Measurements from ENCODE around the gene ITM2C. TPM values are rescaled to one million over a fixed set of nuclear protein-coding genes. Genes with fewer than 3 reads are reported as not detected.

ITM2C gene
- total and polyA plus RNA-seq, 2 donors (not counting 1 experiment from before 2014, with no cell fraction given): 36.9 to 62.8 TPM

GRCh38 chr2:230819433-230819832, 45.3 kb upstream of the ITM2C start:
- H3K36me3 ChIP-seq (replicated peaks in 1 of 2; ENCODE audit: control extremely low read depth in 1 of 2, control insufficient read depth in 1 of 2, extremely low read depth in 1 of 2, insufficient read depth in 2 of 2, low read length in 1 of 2): peaks cover 0 to 53% of the 10 kb centered on the region in 2 experiments
- no peak overlapping the region for H3K4me3 ChIP-seq (ENCODE audit: control extremely low read depth in 1 of 5, extremely low read depth in 1 of 5, insufficient read depth in 1 of 5, low read depth in 2 of 5, low read length in 4 of 5)
- no peaks in the 10 kb centered on the region for H3K9me3 ChIP-seq (ENCODE audit: control extremely low read depth in 1 of 3, control insufficient read depth in 2 of 3, insufficient read depth in 1 of 3, low read length in 2 of 3)
- no peak overlapping the region for H3K27ac Mint-ChIP-seq
- DNase-seq (no peak), ATAC-seq (ENCODE audit: low read depth) (no peak)
- intact Hi-C loops (cut with micrococcal nuclease): no loop called here
- CTCF ChIA-PET: interaction anchor here (0.6 to 2.5 kb wide), 7 partner anchors 11 to 668 kb away, joined by 3 to 10 read pairs (median 3); no protein-coding TSS in a partner anchor
- H4K20me1 ChIP-seq (ENCODE audit: control insufficient read depth, insufficient read depth, low read length, poor library complexity, severe bottlenecking): no peaks in the 10 kb centered on the region
- H3K27me3 ChIP-seq (replicated peaks in 1 of 4; ENCODE audit: control extremely low read depth in 1 of 4, control insufficient read depth in 3 of 4, insufficient read depth in 4 of 4, low read length in 3 of 4): no peaks in the 10 kb centered on the region
- no peak overlapping the region for H2AFZ ChIP-seq (ENCODE audit: insufficient read depth, low read depth, low read length, poor library complexity, severe bottlenecking)
- H3K9me3 Mint-ChIP-seq (ENCODE audit: insufficient read depth): no peaks in the 10 kb centered on the region
- H3K27me3 Mint-ChIP-seq: peaks cover under 1% of the 10 kb centered on the region
- no peak overlapping the region for H3K4me2 ChIP-seq (replicated peaks; ENCODE audit: low read depth, low read length, poor library complexity, severe bottlenecking)
- TF ChIP-seq EZH2 (IDR thresholded peaks at IDR 0.05; ENCODE audit: borderline replicate concordance, insufficient read depth, low read depth, low read length, poor library complexity, severe bottlenecking) (no peak), CTCF (IDR thresholded peaks at IDR 0.05) (no peak)
- no CpG with 5 or more reads among the region's 1 CpG for WGBS (ENCODE audit: insufficient coverage)
- peaks cover 2 to 3% of the 10 kb centered on the region in 2 donors for H3K4me1 ChIP-seq (ENCODE audit: control insufficient read depth in 2 of 2, insufficient read depth in 2 of 2, low read length in 2 of 2)
- POLR2A ChIA-PET: no interaction called here
- no peak overlapping the region for H3K27ac ChIP-seq (ENCODE audit: low read length in 2 of 2)
- no peak overlapping the region for H3K4me3 Mint-ChIP-seq
- H3K4me1 Mint-ChIP-seq: peaks cover 1% of the 10 kb centered on the region
- no peaks in the 10 kb centered on the region for H3K79me2 ChIP-seq (ENCODE audit: control insufficient read depth, insufficient read depth, low read length)
- no peak overlapping the region for H3K9ac ChIP-seq (ENCODE audit: low read length)

- intact Hi-C loops (cut with micrococcal nuclease): no loop called here
- H3K4me1 Mint-ChIP-seq: peaks cover 4% of the 10 kb centered on the region
- no peak for TF ChIP-seq CTCF (IDR thresholded peaks at IDR 0.05)
- TF ChIP-seq EZH2 (IDR thresholded peaks at IDR 0.05; ENCODE audit: borderline replicate concordance, insufficient read depth, low read depth, low read length, poor library complexity, severe bottlenecking): no peak
- no peak for DNase-seq
- no peak for ATAC-seq (ENCODE audit: low read depth)
- H3K9me3 ChIP-seq (ENCODE audit: control extremely low read depth in 1 of 3, control insufficient read depth in 2 of 3, insufficient read depth in 1 of 3, low read length in 2 of 3): no peaks in the 10 kb centered on the region
- no peak overlapping the region for H3K4me3 Mint-ChIP-seq
- H3K4me2 ChIP-seq (replicated peaks; ENCODE audit: low read depth, low read length, poor library complexity, severe bottlenecking): no peak overlapping the region
- ChIA-PET POLR2A (no interaction called here), CTCF (interaction anchor here (1.0 to 7.9 kb wide), 2 partner anchors 27 to 167 kb away, joined by 4 to 200 read pairs; no protein-coding TSS in a partner anchor)
- H4K20me1 ChIP-seq (ENCODE audit: control insufficient read depth, insufficient read depth, low read length, poor library complexity, severe bottlenecking): no peaks in the 10 kb centered on the region
- H3K27me3 Mint-ChIP-seq: peaks cover 9% of the 10 kb centered on the region
- peaks cover 4 to 6% of the 10 kb centered on the region in 2 donors for H3K4me1 ChIP-seq (ENCODE audit: control insufficient read depth in 2 of 2, insufficient read depth in 2 of 2, low read length in 2 of 2)
- no peak overlapping the region for H3K9ac ChIP-seq (ENCODE audit: low read length)
- peaks cover 0 to 10% (median 8%) of the 10 kb centered on the region in 4 experiments for H3K27me3 ChIP-seq (replicated peaks in 1 of 4; ENCODE audit: control extremely low read depth in 1 of 4, control insufficient read depth in 3 of 4, insufficient read depth in 4 of 4, low read length in 3 of 4)
- peaks cover 0 to 38% of the 10 kb centered on the region in 2 experiments for H3K36me3 ChIP-seq (replicated peaks in 1 of 2; ENCODE audit: control extremely low read depth in 1 of 2, control insufficient read depth in 1 of 2, extremely low read depth in 1 of 2, insufficient read depth in 2 of 2, low read length in 1 of 2)
- H3K79me2 ChIP-seq (ENCODE audit: control insufficient read depth, insufficient read depth, low read length): no peaks in the 10 kb centered on the region
- no peak overlapping the region for H3K4me3 ChIP-seq (ENCODE audit: control extremely low read depth in 1 of 5, extremely low read depth in 1 of 5, insufficient read depth in 1 of 5, low read depth in 2 of 5, low read length in 4 of 5)
- H3K27ac Mint-ChIP-seq: peak overlapping the region; percentile 13
- H3K9me3 Mint-ChIP-seq (ENCODE audit: insufficient read depth): no peaks in the 10 kb centered on the region
- H3K27ac ChIP-seq (ENCODE audit: low read length in 2 of 2): no peak overlapping the region
- no peak overlapping the region for H2AFZ ChIP-seq (ENCODE audit: insufficient read depth, low read depth, low read length, poor library complexity, severe bottlenecking)
- 93% methylated on average over 18 of the region's 18 CpGs for WGBS (ENCODE audit: insufficient coverage)
Measured at GRCh38 chr2:230821261-230821990, 43.3 kb upstream of the ITM2C start.
